Gastroesophageal sphincter (tissue), 4 donors: ENCODE results near the gene WNT7B. TPM values are rescaled to one million over a fixed set of nuclear protein-coding genes. Genes with fewer than 3 reads are reported as not detected.

Source experiments
- ATAC-seq: fragments of 150-250 bp; one replicate; pipeline ENCODE4 v1.9.1; 2016; ENCODE audit warnings: mild to moderate bottlenecking, moderate library complexity
- H3K27ac ChIP-seq, 4 donors: fragments of 200-600 bp; sonication (generic) in 3 of 4; 1 replicate in 3 of 4; 2 replicates in 1 of 4; pipeline ENCODE4 v1.5.1; 2016 to 2019
- H3K27me3 ChIP-seq: fragments of 200-600 bp; sonication (generic); one replicate; pipeline ENCODE4 v1.5.1; 2019
- H3K36me3 ChIP-seq, 2 donors: fragments of 200-600 bp; sonication (generic); one replicate each; pipeline ENCODE4 v1.5.1; 2019; ENCODE audit warnings: control low read depth in 1 of 2
- H3K4me1 ChIP-seq, 3 donors: fragments of 200-600 bp; sonication (generic); 1 replicate in 2 of 3; 2 replicates in 1 of 3; pipeline ENCODE4 v1.5.1; 2016 to 2019; ENCODE audit warnings: control low read depth in 2 of 3
- H3K4me3 ChIP-seq, 2 donors: fragments of 200-600 bp; sonication (generic); one replicate each; pipeline ENCODE4 v1.5.1; 2019; ENCODE audit warnings: mild to moderate bottlenecking in 1 of 2, moderate library complexity in 1 of 2
- H3K9me3 ChIP-seq, 3 donors: fragments of 200-600 bp; sonication (generic); one replicate each; pipeline ENCODE4 v1.5.1; 2017 to 2019; ENCODE audit warnings: control low read depth in 2 of 3
- CTCF ChIP-seq, 4 experiments: fragments of 200-600 bp in 2 of 4; fragments of 450-650 bp in 2 of 4; sonication (generic) in 1 of 4; IDR thresholded peaks; one replicate each; pipeline ENCODE4 v1.5.1; 2017 to 2019; ENCODE audit warnings: antibody characterized with exemption in 4 of 4, mild to moderate bottlenecking in 2 of 4, moderate library complexity in 2 of 4
- EP300 ChIP-seq: sonication (generic); formaldehyde crosslinking; IDR thresholded peaks from one replicate; pipeline ENCODE4 v1.6.1; 2017; ENCODE audit warnings: antibody characterized with exemption, mild to moderate bottlenecking
- POLR2A ChIP-seq, 2 donors: fragments of 450-650 bp; IDR thresholded peaks; one replicate each; pipeline ENCODE4 v1.6.1; 2017; ENCODE audit warnings: antibody characterized with exemption in 2 of 2, mild to moderate bottlenecking in 2 of 2, moderate library complexity in 1 of 2
- POLR2AphosphoS5 ChIP-seq: sonication (generic); formaldehyde crosslinking; IDR thresholded peaks from one replicate; pipeline ENCODE4 v1.6.1; 2017; ENCODE audit warnings: antibody characterized with exemption
- WGBS, 2 donors: methylation state at CpG; one replicate each; pipeline ENCODE4 v1.1.5; 2018; ENCODE audit warnings: low coverage in 1 of 2; 5-methylcytosine and 5-hydroxymethylcytosine counted together
- total RNA-seq, 4 donors: library from RNA; depleted of rRNA; stranded (reverse); fragments of >200 nt; gene quantifications; one replicate each; pipeline ENCODE4 v1.1.0, GENCODE V29; 2016

The WNT7B gene
- total RNA-seq, 4 donors from 2014 or later = 1.2 TPM; not detected in 3

DNA sequence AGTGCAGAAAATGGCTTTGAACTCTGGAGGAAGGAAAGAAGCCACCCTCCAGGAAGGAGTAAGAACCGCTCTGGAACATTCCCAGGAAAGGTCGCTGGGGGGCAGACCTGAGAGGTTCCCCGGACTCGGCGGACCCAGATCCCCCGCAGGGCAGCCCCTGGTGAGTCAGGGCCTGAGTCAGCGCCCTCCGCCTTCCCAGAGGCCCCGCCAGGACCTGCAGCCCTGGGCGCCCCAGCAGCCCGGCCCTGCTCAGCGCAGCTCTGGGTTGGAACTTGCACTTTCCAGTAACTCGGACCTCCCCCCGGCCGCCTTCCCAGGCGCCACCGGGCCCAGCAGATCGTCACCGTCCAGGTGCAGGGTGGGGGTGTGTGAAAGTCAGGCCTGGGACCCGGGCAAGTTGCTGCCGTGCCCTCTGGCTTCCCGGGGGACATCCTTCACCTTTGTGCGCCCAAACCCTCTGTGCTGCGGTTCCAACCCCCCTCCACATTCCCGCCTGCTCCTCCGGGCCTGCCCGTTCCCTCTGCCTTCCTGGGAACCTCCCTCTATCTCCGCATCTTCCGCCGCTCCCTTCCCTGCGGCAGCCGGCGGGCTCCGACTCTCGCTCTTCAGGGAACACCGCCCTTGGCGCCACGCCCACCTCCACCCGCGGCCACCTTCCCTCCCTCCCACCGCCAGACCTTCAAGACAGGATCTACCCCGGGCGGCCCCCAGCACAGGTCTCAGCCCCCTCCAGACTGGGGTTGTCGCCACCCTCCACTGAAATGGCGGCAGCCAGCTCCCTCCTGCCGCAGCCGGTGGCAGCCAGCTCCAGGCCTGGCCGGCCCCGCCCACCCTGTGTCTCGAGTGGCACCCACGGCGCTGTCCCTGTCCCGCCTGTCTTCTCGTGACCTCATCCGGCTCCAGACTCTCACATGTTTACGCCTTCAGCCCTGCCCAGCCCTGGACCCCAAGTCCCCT lies 36.8 kb upstream of the WNT7B start:
- Histone ChIP-seq H3K4me3 (peak overlapping the region; percentile 56 to 70), H3K36me3 (no peaks in the 10 kb centered on the region), H3K27ac (peak overlapping the region; percentile 80 to 95 (median 92)), H3K27me3 (no peaks in the 10 kb centered on the region), H3K4me1 (peaks cover 0 to 50% (median 16%) of the 10 kb centered on the region in 3 donors), H3K9me3 (peaks cover 0 to 12% (median 0%) of the 10 kb centered on the region in 3 donors)
- ATAC-seq = peak; percentile 96
- peak; percentile 96 for TF ChIP-seq POLR2AphosphoS5
- no peak for TF ChIP-seq EP300
- peak in 3 of 4 experiments; percentile 73 to 82 (median 81) for TF ChIP-seq CTCF (IDR thresholded peaks at IDR 0.05)
- peak; percentile 40 to 44 for TF ChIP-seq POLR2A (IDR thresholded peaks at IDR 0.05)
- WGBS, 2 donors = 2 to 3% methylated on average over 19 to 42 of the region's 56 CpGs

GRCh38 chr22:46012881-46013281 lies 35.9 kb upstream of the WNT7B start:
- WGBS, 2 donors = 52% methylated on average over 5 of the region's 11 CpGs; no CpG with 5 or more reads in 1 of the 2 donors
- Histone ChIP-seq H3K27ac (peak overlapping the region; percentile 80 to 95 (median 92)), H3K4me1 (peaks cover 0 to 59% (median 23%) of the 10 kb centered on the region in 3 donors), H3K4me3 (peak overlapping the region in 1 of 2 donors; percentile 70), H3K9me3 (peaks cover 0 to 12% (median 0%) of the 10 kb centered on the region in 3 donors), H3K27me3 (no peaks in the 10 kb centered on the region), H3K36me3 (no peaks in the 10 kb centered on the region)
- TF ChIP-seq POLR2A (IDR thresholded peaks at IDR 0.05) = no peak
- no peak for TF ChIP-seq POLR2AphosphoS5
- no peak for TF ChIP-seq CTCF (IDR thresholded peaks at IDR 0.05)
- no peak for TF ChIP-seq EP300
- peak; percentile 2 for ATAC-seq

GRCh38 chr22:46012182-46012880 lies 35.4 kb upstream of the WNT7B start:
- Histone ChIP-seq H3K4me1 (peaks cover 0 to 65% (median 28%) of the 10 kb centered on the region in 3 donors), H3K36me3 (no peaks in the 10 kb centered on the region), H3K27ac (peak overlapping the region in 3 of 4 donors; percentile 90 to 95 (median 95)), H3K27me3 (no peaks in the 10 kb centered on the region), H3K9me3 (peaks cover 0 to 12% (median 0%) of the 10 kb centered on the region in 3 donors), H3K4me3 (no peak overlapping the region)
- WGBS, 2 donors = no CpG with 5 or more reads among the region's 13 CpGs
- ATAC-seq = no peak
- no peak for TF ChIP-seq EP300
- TF ChIP-seq POLR2A (IDR thresholded peaks at IDR 0.05) = no peak
- TF ChIP-seq POLR2AphosphoS5 = no peak
- no peak for TF ChIP-seq CTCF (IDR thresholded peaks at IDR 0.05)

- H3K4me1 ChIP-seq = peaks cover 3 to 71% (median 35%) of the 10 kb centered on the region in 3 donors
- H3K36me3 ChIP-seq = no peaks in the 10 kb centered on the region
- TF ChIP-seq POLR2A (IDR thresholded peaks at IDR 0.05) (no peak), CTCF (IDR thresholded peaks at IDR 0.05) (no peak), POLR2AphosphoS5 (no peak), EP300 (no peak)
- no CpG with 5 or more reads among the region's 18 CpGs for WGBS, 2 donors
- peak overlapping the region in 3 of 4 donors; percentile 90 to 95 (median 95) for H3K27ac ChIP-seq
- H3K9me3 ChIP-seq = peaks cover 0 to 12% (median 0%) of the 10 kb centered on the region in 3 donors
- ATAC-seq = no peak
- no peak overlapping the region for H3K4me3 ChIP-seq
- no peaks in the 10 kb centered on the region for H3K27me3 ChIP-seq
These were observed 34.7 kb upstream of the WNT7B start for GRCh38 chr22:46011627-46012181.
